Measurements from ENCODE around the gene ADD1.

ADD1 gene

GRCh38 chr4:2850966-2851798, 7.5 kb downstream of the ADD1 start:
- H3K27me3 ChIP-seq (ENCODE audit: control insufficient read depth in 2 of 2, insufficient read depth in 2 of 2, low read length in 2 of 2): no peaks in the 10 kb centered on the region
- no peaks in the 10 kb centered on the region for H3K9me3 ChIP-seq (ENCODE audit: control insufficient read depth in 2 of 2, low read length in 2 of 2)
- peaks cover 7 to 8% of the 10 kb centered on the region in 2 donors for H3K36me3 ChIP-seq (ENCODE audit: control insufficient read depth in 2 of 2, insufficient read depth in 2 of 2, low read length in 2 of 2)
- H3K9ac ChIP-seq (ENCODE audit: low read depth in 1 of 2, low read length in 2 of 2): no peak overlapping the region
- H3K4me3 ChIP-seq (ENCODE audit: low read length in 2 of 2): no peak overlapping the region
- H3K4me1 ChIP-seq (ENCODE audit: control insufficient read depth in 2 of 2, insufficient read depth in 2 of 2, low read length in 2 of 2): peaks cover 22 to 35% of the 10 kb centered on the region in 2 donors
- H3K27ac ChIP-seq (ENCODE audit: low read depth in 2 of 2, low read length in 2 of 2): no peak overlapping the region

DNA sequence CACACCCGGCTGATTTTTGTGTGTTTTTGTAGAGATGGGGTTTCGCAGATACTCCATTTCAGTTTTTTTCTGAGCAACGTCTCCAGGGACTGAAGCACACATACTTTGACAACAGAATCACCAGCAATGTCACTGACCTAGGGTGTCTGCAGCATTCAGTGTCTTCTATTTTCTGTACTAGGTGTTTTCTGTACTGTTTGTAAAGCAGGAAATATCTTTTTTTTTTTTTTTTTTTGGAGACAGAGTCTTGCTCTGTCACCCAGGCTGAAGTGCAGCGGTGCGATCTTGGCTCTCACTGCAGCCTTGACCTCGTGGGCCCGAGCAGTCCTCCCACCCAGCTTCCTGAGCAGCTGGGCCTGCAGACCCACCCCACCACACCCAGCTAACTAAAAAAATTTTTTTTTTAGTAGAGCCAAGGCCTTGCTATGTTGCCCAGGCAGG, 8.9 kb downstream of the ADD1 start:
- Histone ChIP-seq H3K27me3 (ENCODE audit: control insufficient read depth in 2 of 2, insufficient read depth in 2 of 2, low read length in 2 of 2) (no peaks in the 10 kb centered on the region), H3K9me3 (ENCODE audit: control insufficient read depth in 2 of 2, low read length in 2 of 2) (no peaks in the 10 kb centered on the region), H3K9ac (ENCODE audit: low read depth in 1 of 2, low read length in 2 of 2) (peak overlapping the region in 1 of 2 donors; percentile 12), H3K4me3 (ENCODE audit: low read length in 2 of 2) (no peak overlapping the region), H3K36me3 (ENCODE audit: control insufficient read depth in 2 of 2, insufficient read depth in 2 of 2, low read length in 2 of 2) (peaks cover 7 to 8% of the 10 kb centered on the region in 2 donors), H3K4me1 (ENCODE audit: control insufficient read depth in 2 of 2, insufficient read depth in 2 of 2, low read length in 2 of 2) (peaks cover 24 to 38% of the 10 kb centered on the region in 2 donors), H3K27ac (ENCODE audit: low read depth in 2 of 2, low read length in 2 of 2) (peak overlapping the region in 1 of 2 donors; percentile 4)

DNA sequence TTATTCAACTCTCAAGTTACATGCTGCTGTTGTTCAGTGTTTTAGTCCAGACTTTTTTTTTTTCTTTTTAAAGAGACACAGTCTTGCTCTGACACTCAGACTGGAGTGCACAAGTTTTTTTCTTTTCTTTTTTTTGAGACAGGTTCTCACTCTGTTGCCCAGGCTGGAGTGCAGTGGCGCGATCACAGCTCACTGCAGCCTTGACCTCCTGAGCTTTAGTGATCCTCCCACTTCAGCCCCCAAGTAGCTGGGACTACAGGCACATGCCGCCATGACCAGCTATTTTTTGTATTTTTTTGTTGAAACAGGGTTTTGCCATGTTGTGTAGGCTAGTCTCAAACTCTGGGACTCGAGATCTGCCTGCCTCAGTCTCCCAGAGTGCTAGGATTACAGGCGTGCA, 11.9 kb downstream of the ADD1 start:
- Histone ChIP-seq H3K36me3 (ENCODE audit: control insufficient read depth in 2 of 2, insufficient read depth in 2 of 2, low read length in 2 of 2) (peaks cover 7 to 8% of the 10 kb centered on the region in 2 donors), H3K4me1 (ENCODE audit: control insufficient read depth in 2 of 2, insufficient read depth in 2 of 2, low read length in 2 of 2) (peaks cover 30 to 46% of the 10 kb centered on the region in 2 donors), H3K9me3 (ENCODE audit: control insufficient read depth in 2 of 2, low read length in 2 of 2) (no peaks in the 10 kb centered on the region), H3K27me3 (ENCODE audit: control insufficient read depth in 2 of 2, insufficient read depth in 2 of 2, low read length in 2 of 2) (no peaks in the 10 kb centered on the region), H3K27ac (ENCODE audit: low read depth in 2 of 2, low read length in 2 of 2) (no peak overlapping the region), H3K9ac (ENCODE audit: low read depth in 1 of 2, low read length in 2 of 2) (no peak overlapping the region), H3K4me3 (ENCODE audit: low read length in 2 of 2) (no peak overlapping the region)

DNA sequence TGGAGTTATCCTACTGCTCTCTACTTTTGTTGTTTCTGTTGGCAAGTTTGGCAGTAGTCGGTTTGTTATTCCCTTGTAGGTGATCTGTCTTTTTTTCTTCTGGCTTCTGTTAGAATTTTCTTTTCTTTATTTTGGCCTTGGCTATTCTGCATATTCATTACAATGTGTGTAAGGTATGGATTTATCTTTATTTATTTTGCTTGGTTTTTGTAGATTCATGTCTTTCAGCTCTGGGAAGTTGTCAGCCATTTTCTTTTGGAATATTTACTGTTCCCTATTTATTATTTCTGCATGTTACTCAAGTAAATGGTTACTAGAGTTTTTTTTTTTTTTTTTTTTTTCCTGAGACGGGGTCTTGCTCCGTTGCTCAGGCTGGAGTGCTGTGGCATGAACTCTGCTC, 12.6 kb downstream of the ADD1 start:
- H3K4me3 ChIP-seq (ENCODE audit: low read length in 2 of 2): no peak overlapping the region
- no peak overlapping the region for H3K27ac ChIP-seq (ENCODE audit: low read depth in 2 of 2, low read length in 2 of 2)
- H3K9me3 ChIP-seq (ENCODE audit: control insufficient read depth in 2 of 2, low read length in 2 of 2): no peaks in the 10 kb centered on the region
- peaks cover 37 to 49% of the 10 kb centered on the region in 2 donors for H3K4me1 ChIP-seq (ENCODE audit: control insufficient read depth in 2 of 2, insufficient read depth in 2 of 2, low read length in 2 of 2)
- H3K27me3 ChIP-seq (ENCODE audit: control insufficient read depth in 2 of 2, insufficient read depth in 2 of 2, low read length in 2 of 2): no peaks in the 10 kb centered on the region
- no peak overlapping the region for H3K9ac ChIP-seq (ENCODE audit: low read depth in 1 of 2, low read length in 2 of 2)
- peaks cover 7 to 8% of the 10 kb centered on the region in 2 donors for H3K36me3 ChIP-seq (ENCODE audit: control insufficient read depth in 2 of 2, insufficient read depth in 2 of 2, low read length in 2 of 2)

DNA sequence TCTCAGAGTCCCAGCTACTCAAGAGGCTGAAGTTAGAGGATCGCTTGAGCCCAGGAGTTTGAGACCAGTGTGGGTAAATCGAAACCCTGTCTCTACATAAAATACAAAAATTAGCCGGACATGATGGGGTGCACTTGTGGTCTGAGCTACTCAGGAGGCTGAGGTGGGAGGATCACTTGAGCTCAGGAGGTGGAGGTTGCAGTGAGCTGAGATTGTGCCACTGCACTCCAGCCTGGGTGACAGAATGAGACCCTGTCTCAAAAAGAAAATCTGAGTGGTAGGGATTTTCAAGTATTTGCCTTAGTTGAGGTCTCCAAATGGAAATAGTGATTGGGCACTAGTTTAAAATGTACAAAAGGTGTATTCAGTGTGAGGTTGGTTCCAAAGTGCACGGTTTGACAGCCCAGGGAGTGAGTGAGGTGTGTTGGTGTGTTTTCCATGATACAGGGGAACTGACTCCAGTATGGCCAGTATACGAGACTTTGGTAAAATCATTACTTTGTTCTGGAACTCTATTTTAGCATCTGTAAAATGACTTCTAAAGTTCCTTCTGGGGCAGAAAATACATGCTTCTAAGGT, 13.8 kb downstream of the ADD1 start:
- H3K27ac ChIP-seq (ENCODE audit: low read depth in 2 of 2, low read length in 2 of 2): peak overlapping the region; percentile 6 to 14
- no peaks in the 10 kb centered on the region for H3K9me3 ChIP-seq (ENCODE audit: control insufficient read depth in 2 of 2, low read length in 2 of 2)
- H3K4me3 ChIP-seq (ENCODE audit: low read length in 2 of 2): no peak overlapping the region
- no peak overlapping the region for H3K9ac ChIP-seq (ENCODE audit: low read depth in 1 of 2, low read length in 2 of 2)
- H3K36me3 ChIP-seq (ENCODE audit: control insufficient read depth in 2 of 2, insufficient read depth in 2 of 2, low read length in 2 of 2): peaks cover 7 to 8% of the 10 kb centered on the region in 2 donors
- peaks cover 48 to 56% of the 10 kb centered on the region in 2 donors for H3K4me1 ChIP-seq (ENCODE audit: control insufficient read depth in 2 of 2, insufficient read depth in 2 of 2, low read length in 2 of 2)
- no peaks in the 10 kb centered on the region for H3K27me3 ChIP-seq (ENCODE audit: control insufficient read depth in 2 of 2, insufficient read depth in 2 of 2, low read length in 2 of 2)

GRCh38 chr4:2858451-2859217, 15.0 kb downstream of the ADD1 start:
- no peaks in the 10 kb centered on the region for H3K9me3 ChIP-seq (ENCODE audit: control insufficient read depth in 2 of 2, low read length in 2 of 2)
- H3K36me3 ChIP-seq (ENCODE audit: control insufficient read depth in 2 of 2, insufficient read depth in 2 of 2, low read length in 2 of 2): peaks cover 7% of the 10 kb centered on the region in 2 donors
- peak overlapping the region; percentile 69 to 77 for H3K27ac ChIP-seq (ENCODE audit: low read depth in 2 of 2, low read length in 2 of 2)
- H3K4me1 ChIP-seq (ENCODE audit: control insufficient read depth in 2 of 2, insufficient read depth in 2 of 2, low read length in 2 of 2): peaks cover 47 to 55% of the 10 kb centered on the region in 2 donors
- no peaks in the 10 kb centered on the region for H3K27me3 ChIP-seq (ENCODE audit: control insufficient read depth in 2 of 2, insufficient read depth in 2 of 2, low read length in 2 of 2)
- no peak overlapping the region for H3K9ac ChIP-seq (ENCODE audit: low read depth in 1 of 2, low read length in 2 of 2)
- H3K4me3 ChIP-seq (ENCODE audit: low read length in 2 of 2): peak overlapping the region in 1 of 2 donors; percentile 40

DNA sequence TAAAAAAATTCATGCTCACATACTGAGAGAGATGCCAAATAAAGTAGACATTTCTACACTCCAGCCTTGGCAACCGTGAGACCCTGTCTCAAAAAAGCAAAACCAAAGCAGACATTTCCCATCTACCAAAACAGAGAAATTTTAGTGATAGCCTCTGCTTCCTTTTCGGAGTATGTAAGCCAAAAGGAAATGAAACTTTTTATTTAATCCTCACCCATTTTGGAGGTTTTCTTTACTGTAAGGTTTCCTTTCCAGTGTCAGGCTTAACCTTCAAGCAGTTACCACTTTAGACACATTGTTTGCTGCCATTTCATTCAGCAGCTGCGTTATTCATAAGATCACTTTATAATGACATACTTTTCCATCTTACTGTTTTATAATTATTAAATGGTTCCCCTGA, 15.9 kb downstream of the ADD1 start:
- H3K27ac ChIP-seq (ENCODE audit: low read depth in 2 of 2, low read length in 2 of 2): peak overlapping the region in 1 of 2 donors; percentile 15

GRCh38 chr4:2860391-2861348, 17.0 kb downstream of the ADD1 start:
- peak overlapping the region; percentile 15 to 52 for H3K27ac ChIP-seq (ENCODE audit: low read depth in 2 of 2, low read length in 2 of 2)
- H3K4me1 ChIP-seq (ENCODE audit: control insufficient read depth in 2 of 2, insufficient read depth in 2 of 2, low read length in 2 of 2): peaks cover 47 to 63% of the 10 kb centered on the region in 2 donors

More for the DNA sequence above, 15.9 kb downstream of the ADD1 start:
- Histone ChIP-seq H3K4me1 (ENCODE audit: control insufficient read depth in 2 of 2, insufficient read depth in 2 of 2, low read length in 2 of 2) (peaks cover 47 to 58% of the 10 kb centered on the region in 2 donors), H3K36me3 (ENCODE audit: control insufficient read depth in 2 of 2, insufficient read depth in 2 of 2, low read length in 2 of 2) (peaks cover 0 to under 1% of the 10 kb centered on the region in 2 donors), H3K27me3 (ENCODE audit: control insufficient read depth in 2 of 2, insufficient read depth in 2 of 2, low read length in 2 of 2) (no peaks in the 10 kb centered on the region), H3K9me3 (ENCODE audit: control insufficient read depth in 2 of 2, low read length in 2 of 2) (no peaks in the 10 kb centered on the region), H3K4me3 (ENCODE audit: low read length in 2 of 2) (no peak overlapping the region), H3K9ac (ENCODE audit: low read depth in 1 of 2, low read length in 2 of 2) (no peak overlapping the region)

GRCh38 chr4:2861631-2862436, 18.2 kb downstream of the ADD1 start:
- no peaks in the 10 kb centered on the region for H3K36me3 ChIP-seq (ENCODE audit: control insufficient read depth in 2 of 2, insufficient read depth in 2 of 2, low read length in 2 of 2)
- no peak overlapping the region for H3K4me3 ChIP-seq (ENCODE audit: low read length in 2 of 2)
- H3K4me1 ChIP-seq (ENCODE audit: control insufficient read depth in 2 of 2, insufficient read depth in 2 of 2, low read length in 2 of 2): peaks cover 46 to 63% of the 10 kb centered on the region in 2 donors
- H3K9me3 ChIP-seq (ENCODE audit: control insufficient read depth in 2 of 2, low read length in 2 of 2): no peaks in the 10 kb centered on the region
- no peaks in the 10 kb centered on the region for H3K27me3 ChIP-seq (ENCODE audit: control insufficient read depth in 2 of 2, insufficient read depth in 2 of 2, low read length in 2 of 2)
- H3K9ac ChIP-seq (ENCODE audit: low read depth in 1 of 2, low read length in 2 of 2): no peak overlapping the region
- H3K27ac ChIP-seq (ENCODE audit: low read depth in 2 of 2, low read length in 2 of 2): peak overlapping the region; percentile 13 to 14

More at GRCh38 chr4:2860391-2861348, 17.0 kb downstream of the ADD1 start:
- Histone ChIP-seq H3K4me3 (ENCODE audit: low read length in 2 of 2) (no peak overlapping the region), H3K27me3 (ENCODE audit: control insufficient read depth in 2 of 2, insufficient read depth in 2 of 2, low read length in 2 of 2) (no peaks in the 10 kb centered on the region), H3K9ac (ENCODE audit: low read depth in 1 of 2, low read length in 2 of 2) (no peak overlapping the region), H3K36me3 (ENCODE audit: control insufficient read depth in 2 of 2, insufficient read depth in 2 of 2, low read length in 2 of 2) (no peaks in the 10 kb centered on the region), H3K9me3 (ENCODE audit: control insufficient read depth in 2 of 2, low read length in 2 of 2) (no peaks in the 10 kb centered on the region)
